SIG-M5 (cell line): ENCODE results near the gene GPR137B.
A peak's percentile ranks its signal among the peaks of the same experiment; 100 is the strongest.
"Not testable (repeated sequence)": the region's sequence is repeated elsewhere in the genome, so short reads cannot be mapped to it uniquely, and the experiment has no call there.

Source experiments
- DNase-seq: peaks from one replicate; lab custom pipeline; 2025; lab: John Stamatoyannopoulos, UW

The GPR137B gene

DNA sequence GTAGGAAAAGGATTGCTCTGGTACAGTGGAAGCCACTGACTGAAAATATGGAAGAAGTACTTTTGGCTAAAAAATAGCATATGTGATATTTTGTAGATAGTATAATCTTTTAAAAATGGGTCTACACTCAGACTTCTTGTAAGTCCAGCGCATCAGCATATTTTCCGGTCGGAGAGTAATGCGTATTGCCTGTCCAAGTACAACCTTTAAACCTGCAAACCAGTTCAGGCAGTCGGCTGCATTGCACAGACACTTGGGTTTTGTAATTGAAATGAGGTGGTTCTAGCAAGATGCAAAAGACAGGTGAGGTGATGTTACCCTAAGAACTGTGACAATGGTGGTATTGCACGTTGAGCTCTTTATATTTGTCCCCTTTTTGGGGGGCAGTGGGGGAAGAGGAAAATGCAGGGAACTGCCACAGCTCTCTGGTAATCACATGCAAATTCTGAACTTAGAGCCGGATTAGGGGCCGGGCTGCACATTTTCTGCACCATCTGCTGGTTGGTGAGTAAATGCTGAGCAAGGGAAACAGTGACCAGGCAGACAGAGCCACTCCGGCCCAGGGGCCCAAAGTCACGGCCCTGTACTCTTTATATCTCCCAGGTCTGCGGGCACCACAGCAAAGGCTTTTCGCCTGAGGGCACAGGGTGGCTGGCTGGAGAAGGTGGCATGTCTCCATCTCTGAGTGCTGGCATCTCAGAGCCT is 2.3 kb downstream of the GPR137B start:
- no peak for DNase-seq

DNA sequence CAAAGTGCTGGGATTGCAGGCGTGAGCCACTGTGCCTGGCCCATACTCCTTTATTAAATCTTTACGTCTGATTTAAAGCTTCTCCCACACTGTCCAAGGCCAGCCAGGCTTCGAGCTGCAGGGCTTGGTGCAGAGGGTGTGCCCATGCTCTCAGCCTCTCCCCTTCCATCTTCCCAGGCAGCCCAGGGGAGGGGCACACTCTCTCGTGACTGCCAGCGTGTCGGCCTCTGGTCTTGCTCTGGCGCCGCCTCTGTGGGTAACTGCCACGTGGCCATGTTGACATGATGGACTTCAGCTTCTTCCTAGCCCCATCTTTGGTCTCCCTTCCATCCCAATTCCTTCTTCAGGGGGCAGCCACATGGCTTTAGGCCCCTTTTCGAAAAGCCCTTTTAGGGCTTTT is 4.7 kb downstream of the GPR137B start:
- DNase-seq, result no peak

DNA sequence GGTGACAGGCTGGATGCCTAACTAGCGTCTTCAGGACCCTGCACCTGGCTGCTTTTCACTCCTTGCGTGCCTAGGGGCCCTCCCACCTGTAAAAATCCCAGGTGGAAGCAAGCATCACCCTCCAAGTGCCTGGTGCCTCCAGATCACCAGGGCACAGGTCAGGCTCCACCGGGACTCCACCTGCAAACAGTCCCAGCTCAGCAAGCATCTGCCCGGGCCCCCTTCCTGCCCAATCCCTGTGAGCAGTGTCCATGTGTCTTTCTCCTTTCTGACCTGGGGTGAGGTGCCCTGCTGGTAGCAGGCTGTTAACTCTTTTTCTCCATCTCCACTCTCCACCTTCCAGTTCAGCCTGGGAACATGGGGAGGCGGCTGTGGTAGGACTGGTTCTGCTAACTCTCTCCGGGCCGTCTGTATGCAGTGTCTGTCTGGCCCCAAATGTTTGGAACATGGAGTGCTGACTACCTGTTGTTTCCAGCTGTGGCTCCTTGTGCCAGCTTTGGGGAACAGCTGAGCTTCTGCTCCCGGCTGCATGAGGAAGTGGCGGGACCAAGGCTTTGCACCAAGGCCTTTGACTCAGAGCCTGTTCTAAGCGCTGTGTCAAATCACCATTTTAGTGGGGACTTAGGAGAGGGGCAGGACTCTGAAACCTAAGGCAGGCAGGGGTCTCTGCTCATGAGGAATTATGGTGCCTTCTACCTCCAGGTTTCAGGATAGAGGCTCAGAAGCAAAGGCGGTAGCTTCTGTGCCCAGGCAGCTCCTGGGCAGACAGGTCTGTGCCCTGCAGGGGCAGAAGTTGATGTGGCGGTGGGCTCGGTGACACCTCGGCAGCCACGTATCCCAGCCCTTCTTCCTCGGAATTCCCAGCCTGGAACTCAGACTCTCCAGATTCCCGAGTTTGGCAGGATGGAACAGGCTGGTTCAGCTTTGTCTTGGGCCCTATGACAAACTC is 5.5 kb downstream of the GPR137B start:
- no peak for DNase-seq

DNA sequence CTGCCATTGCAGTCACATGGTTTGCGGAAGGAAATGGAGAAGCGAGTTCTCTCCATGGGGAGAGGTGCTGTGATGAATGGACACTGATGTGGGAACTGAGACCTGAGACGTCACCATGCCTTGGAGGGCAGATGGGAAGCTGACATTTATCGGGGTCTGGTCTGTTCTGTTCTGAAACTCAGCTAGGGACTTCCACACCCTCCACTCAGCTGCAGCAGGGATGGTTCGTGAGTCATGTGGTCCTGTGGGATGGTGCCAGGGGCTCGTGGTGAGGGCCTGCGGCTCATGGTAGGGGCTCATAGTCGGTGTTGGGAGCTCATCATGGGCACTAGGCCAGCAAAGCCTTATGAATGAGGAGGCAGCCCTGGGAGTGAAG is 6.1 kb downstream of the GPR137B start:
- DNase-seq, result no peak

DNA sequence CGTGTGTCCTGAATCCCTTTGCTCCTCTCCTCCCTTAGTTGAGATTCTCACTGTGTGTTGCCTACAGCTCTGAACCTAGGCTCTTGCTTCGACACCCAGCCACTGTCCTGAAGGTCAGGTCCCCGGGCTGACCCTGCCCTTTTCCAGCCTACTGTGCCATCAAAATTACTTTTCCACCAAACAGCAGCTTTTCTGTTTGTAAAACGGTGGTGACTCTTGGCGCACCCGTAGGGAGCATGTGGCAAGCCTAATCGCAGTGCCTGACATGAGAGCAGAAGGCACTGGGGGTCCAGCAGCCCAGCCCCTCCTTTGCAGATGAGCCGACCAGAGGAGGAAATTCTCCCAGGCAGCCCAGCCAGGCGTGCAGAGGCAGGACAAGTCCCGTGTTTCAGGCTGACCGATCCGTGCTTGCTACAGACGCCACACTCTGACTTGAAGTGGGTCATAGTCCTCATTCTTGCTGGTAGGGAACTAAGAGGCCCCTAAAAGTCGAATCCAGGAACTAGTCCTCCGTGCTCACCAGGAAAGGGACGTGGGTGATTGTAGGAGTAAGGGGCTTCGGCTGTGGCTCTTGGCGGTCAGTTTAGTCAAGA is 6.8 kb downstream of the GPR137B start:
- no peak for DNase-seq

DNA sequence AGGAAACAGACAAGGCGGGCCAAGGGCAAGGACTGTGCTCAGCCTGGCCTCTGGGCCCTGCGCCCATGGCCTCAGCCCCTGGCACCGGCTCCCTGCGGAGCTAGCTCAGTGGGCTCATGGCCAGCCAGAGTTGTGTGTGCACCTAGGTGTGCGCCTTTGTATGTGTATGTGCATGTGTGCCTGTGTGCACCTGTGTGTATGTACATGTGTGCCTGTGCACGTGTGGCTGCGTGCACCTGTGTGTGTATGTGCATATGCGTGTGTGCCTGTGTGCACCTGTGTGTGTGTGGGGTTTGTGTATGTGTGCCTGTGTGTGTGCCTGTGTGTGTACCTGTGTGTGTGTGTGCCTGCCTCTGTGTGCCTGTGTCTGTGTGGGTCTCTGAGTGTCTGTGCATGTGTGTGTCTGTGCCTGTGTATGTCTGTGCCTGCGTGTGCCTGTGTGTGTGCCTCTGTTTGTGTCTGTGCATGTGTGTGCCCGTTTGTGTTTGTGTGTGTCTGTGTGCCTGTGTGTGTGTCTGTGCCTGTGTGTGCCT is 7.4 kb downstream of the GPR137B start:
- no peak for DNase-seq

DNA sequence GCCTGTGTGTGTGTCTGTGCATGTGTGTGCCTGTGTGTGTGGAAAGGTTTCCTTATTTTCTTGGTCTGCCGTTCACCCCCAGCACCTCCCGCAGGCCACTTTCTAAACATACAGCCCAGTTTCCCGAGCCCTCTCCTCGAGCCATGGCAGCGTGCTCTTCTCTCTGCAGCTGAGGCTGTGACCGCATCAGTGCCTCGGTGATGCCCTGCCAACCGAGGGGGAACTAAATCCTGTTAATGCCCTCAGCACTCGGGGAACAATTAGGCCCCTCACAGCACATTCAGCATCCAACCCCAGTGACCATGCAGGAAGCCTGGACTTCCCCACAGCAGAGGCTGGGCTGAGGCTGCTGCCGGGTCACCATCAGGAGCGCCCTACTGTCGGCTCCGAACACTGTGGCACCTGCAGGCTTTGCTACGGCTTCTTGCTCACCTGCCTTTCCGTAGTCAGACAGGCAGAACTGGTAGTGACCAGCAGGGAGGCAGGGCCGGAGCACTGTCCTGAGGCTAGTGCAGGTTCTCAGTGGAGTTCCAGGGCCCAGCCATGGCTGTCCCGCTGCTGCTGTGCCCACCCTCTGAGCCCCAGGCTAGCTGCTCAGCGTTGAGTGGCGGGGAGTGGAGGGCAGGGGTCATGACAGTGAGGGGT is 8.1 kb downstream of the GPR137B start:
- DNase-seq, result no peak

DNA sequence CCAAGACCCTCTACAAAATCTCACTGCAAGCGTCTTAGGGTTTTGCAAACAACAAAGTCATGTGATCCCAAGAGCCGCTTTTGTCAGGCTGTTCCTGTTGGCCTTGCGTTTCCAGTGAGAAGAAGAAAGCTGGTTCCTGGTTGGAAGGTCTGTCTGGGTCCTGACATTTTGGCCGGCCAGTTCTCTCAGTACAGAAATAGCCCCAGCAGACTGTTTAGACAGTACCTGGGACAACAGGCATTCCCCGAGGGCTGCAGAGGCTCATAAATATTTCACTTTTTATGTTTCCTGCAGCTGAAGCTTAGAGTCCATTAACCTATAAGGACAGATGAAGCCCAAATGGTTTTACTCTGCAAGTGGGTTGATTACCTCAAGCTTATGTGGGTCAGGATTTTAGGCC is 8.6 kb downstream of the GPR137B start:
- DNase-seq, result no peak

DNA sequence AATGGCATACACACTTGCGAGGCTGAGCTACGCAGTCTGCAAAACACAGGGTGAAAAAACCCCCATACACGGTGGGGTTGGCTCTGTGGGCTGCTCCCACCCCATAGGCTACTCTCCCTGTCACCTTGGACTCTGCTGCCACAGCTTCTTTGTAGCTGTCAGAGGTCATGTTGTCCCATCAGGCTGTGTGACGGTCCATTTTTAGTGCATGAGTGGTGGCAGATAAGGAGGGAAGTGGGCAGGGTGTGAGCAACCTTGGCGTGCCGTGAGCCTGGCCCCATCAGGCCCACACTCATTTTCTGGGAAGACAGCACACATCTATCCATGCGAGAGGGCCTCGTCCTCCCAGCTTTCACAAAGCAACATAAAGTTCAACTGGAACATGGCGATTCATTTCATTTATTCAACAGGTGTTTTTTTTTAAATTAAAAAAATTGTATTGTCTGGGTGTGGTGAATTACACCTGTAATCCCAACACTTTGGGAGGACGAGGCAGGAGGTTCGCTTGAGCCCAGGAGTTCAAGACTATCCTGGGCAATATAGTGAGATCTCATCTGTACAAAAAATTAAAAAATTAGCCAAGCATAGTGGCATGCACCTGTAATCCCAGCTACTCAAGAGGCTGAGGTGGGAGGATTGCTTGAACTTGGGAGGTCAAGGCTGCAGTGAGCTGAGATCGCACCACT is 9.5 kb downstream of the GPR137B start:
- DNase-seq, result no peak

DNA sequence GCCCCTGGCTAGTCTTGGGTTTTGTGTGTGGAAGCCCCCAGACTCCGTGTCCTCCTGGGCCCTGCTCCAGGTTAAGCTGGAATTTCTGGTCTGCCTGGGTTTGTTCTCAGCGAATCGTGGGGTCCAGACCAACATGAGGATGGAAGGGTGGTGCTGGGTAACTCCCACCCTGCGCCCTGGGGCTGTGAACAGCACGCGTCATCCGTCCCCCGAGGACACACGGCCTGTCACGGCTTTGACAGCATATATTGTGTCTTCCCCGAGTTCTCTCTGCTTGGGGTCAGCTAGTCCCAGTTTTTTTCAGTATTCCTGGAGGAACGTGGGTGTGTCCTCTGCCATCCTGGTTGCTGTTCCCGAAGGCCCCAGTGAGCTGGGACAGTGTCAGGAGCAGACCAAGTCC is 11.8 kb downstream of the GPR137B start:
- DNase-seq, result no peak

DNA sequence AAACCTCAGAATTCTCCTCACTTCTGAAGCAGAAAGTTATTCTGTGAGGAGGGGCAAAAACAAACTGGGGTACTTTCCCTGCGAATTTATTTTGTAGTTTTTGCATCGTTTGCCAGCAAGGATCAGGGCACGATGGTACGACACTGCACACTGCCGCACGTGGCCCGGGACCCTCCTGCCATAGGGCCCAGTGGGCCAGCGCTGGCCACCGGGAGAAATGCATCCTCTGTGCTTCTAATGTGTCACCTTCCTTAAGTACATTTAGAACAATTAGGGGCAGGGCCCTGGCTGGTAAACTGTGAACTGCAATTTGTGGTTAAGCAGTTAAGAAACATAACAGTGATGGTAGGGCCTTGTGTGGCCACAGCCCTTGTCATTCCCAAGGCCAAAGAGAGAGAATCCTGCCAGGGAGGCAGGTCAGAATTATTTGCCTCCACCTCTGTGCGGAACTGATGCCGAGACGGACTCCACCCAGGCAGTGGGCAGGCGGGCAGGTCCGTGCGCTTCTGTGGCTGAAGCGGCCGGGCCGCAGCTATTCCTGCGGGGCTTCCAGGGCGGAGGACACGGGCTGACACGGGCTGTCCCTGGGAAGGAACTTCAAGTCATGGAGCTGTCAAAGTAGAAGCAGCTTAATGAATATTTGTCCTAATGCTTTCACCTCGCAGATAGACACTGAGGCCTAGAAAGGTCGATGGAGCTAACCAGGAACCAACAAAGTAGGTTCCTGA is 12.5 kb downstream of the GPR137B start:
- DNase-seq, result no peak

DNA sequence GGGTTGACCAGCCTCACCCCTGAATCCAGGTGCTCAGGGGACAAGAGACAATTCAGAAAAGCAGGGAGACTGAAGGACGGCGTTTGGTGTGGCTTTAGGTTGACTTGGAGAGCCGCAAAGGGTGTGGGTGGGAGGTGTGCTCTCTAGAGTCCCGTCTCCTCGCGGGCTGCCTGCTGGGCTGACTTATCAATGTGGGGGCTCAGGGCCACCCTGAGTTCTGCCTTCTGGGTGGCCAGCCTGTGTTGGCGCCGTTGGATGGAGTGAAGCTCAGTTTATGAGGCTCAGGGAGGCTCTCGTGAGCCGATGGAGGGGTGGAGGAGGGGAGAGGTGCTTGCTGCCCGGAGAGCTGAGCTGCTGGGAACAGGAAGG is 13.0 kb downstream of the GPR137B start:
- no peak for DNase-seq

DNA sequence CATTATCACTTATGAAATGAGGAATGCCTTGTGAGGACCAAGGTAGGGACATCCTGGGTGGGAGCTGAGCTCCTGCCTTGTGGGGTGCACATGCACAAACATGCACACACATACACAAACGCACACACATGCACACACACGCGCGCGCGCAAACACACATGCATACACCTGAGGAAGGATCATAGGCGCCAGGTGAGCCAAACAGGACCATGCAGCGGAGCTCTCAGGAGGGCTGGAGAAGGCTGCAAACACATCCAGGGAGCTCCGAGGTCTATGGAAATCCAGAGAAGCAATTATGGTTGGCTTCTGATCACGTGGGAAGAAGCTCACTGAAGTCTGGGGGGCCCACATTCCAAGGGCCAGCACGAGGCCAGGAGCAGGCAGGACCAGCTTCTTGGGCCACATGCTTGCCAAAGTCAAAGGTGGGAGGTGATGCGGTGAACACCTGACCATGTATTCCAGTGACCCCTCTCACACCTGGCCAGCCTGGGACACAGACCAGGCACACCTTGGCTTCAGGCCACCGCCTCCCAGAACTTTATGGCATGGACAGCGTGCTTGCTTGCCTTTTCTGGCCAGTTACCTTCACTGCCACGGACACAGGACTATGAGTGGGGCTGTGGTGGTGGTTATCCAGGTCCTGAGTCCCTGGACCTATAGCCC is 13.6 kb downstream of the GPR137B start:
- DNase-seq, result no peak

DNA sequence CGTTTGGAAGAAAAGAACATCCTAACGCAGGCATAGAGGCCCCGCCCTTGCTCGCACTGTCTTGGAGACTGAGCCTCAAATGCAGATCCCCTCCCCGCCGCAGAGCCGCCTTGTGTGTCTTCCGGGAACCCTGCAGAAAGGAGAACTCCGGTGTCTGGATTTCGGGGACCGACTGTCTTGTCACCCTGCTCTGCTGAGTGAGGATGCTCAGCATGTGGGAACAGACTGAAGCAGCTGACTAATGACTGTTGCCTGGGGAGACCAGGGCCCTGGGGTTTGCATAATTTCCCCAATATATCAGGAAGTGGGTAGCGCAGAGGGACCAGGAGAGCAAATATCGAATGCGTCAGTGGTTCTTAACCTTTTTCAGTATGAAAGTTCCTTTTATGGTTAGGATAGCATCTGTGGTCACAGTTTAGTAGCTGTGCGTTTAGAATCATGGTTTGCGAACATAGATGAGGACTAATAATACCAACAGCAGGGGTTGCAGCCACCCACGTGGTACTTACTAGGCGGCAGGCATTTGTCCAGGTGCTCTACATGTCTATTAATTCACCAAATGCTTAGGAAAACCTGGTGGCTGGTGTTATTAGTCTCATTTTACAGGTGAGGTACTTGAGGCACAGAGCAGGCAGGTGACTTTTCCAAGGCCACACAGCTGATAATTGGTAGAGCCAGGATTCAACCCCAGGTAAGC is 14.3 kb downstream of the GPR137B start:
- peak; percentile 97 for DNase-seq

DNA sequence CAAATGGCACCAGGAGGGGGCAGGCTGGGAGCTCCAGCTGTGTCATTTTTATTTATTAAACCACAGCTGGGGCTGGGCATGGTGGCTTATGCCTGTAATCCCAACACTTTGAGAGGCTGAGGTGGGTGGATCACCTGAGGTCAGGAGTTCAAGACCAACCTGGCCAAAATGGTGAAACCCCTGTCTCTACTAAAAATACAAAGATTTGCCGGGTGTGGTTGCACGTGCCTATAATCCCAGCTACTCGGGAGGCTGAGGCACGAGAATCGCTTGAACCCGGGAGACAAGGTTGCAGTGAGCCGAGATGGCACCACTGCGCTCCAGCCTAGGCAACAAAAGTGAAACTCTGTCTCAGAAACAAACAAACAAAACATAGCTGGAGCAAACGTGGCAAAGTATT is 15.7 kb downstream of the GPR137B start:
- not testable (repeated sequence) for DNase-seq

DNA sequence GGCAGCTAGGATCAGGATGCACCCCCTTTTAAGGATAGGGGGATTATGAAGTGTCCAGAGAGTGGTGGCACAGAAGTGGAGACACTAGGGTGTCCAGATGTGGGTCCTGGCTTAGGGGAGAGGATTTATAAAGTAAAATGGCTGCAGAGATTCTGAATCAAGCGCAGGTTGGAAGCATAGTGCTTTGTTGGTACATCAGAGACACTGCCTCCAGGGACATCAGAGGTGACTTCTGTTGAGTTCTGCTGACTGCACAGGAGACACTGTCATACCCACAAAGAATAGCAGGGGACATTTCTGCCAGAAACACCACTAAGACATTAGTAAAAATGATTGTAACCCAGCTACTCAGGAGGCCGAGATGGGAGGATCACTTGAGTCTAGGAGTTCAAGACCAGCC is 16.4 kb downstream of the GPR137B start:
- no peak for DNase-seq

DNA sequence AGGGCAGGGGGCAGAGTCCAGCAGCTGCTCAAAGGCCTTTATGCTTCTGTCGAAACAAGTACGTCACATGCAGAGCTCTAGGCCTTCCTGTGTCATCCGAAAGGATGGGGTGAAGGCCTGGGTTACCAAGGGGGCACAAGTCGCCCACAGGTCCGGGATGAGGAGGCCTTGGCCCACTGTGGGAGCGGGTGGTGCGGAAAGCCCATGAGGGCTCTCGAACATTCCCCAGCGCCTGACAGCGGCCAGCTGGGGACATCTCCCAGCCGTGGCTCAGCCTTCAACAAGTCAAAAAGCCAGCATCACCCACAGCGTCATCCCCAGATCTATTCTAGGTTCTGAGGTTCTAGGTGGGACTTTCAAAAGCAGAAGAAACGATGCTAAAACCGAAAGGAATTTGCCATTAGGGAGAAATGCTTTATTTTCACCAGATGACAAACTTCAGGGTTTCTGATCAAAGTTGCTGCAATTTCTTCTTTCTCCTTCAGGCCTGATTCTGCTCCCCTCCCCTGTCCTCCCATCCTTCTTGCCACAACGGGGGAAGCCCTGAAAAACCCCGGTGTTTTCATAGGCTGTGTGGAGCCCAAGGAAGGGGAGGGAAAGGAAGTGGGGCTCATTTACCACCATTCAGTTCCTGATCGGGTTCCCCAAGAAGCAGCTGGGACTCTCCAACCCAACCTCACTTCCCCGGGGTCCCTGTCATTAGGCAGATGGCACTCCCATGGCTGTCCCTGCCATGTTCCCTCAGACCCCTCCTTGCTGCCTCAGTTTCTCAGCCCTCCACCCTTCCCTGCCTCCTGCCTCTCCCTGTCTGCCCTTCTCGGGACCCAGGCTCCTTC is 17.6 kb downstream of the GPR137B start:
- DNase-seq, result no peak

DNA sequence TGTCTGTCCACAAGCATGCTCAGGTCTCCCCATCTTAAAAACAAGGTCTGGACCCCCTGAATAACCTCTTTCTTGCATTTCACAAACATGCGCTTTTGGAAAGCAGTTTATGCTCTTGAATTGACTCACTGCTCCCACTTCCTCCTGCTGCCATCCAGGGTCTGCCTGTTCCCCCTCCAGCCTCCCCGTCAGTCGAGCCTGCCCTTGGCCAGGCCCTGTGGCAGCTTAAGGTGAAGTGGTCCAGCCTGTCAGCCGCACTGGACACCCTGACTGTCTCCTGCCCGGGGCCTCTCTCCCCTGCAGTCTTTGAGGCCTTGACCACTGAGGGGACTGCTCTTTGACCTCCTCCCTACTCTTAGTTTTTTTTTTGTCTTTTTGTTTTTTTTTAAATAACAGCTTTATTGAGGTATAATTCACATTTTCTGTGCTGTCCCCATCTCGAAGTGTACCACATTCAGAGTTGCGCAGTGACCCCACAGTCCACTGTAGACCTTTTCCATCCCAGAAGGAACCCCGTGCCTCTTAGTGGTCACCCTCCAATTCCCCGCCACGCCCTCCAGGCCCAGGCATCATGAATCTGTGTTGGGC is 18.3 kb downstream of the GPR137B start:
- DNase-seq, result no peak

DNA sequence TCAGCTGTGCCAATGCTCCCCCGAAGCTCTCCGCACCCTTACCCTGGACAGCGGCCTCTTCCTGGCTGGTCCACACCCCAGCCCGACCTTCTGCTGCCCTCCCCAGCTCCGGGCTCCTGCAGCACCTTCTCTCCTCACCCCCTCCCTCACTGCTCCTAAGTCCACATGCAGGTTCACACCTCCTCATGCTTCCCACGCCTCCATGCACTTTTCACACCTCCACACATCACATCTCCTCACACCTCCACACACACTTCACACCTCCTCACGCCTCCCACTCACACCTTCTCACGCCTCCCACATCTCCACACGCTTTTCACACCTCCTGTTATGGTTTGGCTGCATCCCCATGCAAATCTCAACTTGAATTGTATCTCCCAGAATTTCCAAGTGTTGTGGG is 18.9 kb downstream of the GPR137B start:
- no peak for DNase-seq
